GM18861 (cell line): ENCODE measurements around the gene SPATA17.

Source experiments
- ATAC-seq: cut with Tn5 transposase; IDR thresholded peaks from one replicate; pipeline ENCODE4 v1.9.1; 2021; ENCODE audit not compliant: unreplicated experiment

Gene SPATA17

DNA sequence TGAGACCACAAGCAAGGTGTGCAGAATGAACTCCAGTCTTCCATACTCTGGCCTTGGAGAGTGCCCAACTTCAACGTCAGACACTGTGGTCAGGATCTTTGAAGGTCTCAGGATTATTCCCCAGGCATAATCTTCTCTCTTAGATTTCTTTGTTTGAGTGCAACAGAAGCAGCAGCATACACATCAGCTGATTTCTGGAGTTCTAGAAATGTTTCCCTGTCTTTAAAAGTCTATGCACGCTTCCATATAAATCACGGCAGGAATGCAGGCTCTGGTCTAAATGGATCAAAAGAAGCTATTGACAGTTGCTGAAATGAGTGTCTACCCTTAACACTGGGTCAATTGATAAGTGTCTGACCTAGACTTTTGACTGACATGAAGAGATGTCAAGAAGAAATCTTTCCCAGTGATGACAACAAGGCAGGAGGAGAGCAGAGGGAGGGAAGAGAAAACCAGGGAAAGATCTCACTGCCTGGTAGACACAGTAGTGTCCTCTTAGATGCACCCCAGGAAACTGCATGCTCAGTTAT, 279.7 kb downstream of the SPATA17 start:
- no peak for ATAC-seq

- no peak for ATAC-seq
Measured at GRCh38 chr1:217911908-217912307, 280.8 kb downstream of the SPATA17 start.

- ATAC-seq = no peak
Measured at GRCh38 chr1:217917281-217917887, 286.2 kb downstream of the SPATA17 start.

- no peak for ATAC-seq
Measured at GRCh38 chr1:217919683-217920388, 288.7 kb downstream of the SPATA17 start.
